SU-DHL-6 (cell line): ENCODE results near the gene ARHGAP26.

Source experiments
- H2AFZ ChIP-seq: fragments of 200-600 bp; sonication (generic); 2 replicates; pipeline ENCODE4 v1.6.1; 2014; ENCODE audit warnings: low read depth, mild to moderate bottlenecking, moderate library complexity, mixed read lengths, antibody characterized with exemption, low read length; ENCODE audit not compliant: severe bottlenecking
- H3F3A ChIP-seq: fragments of 200-600 bp; shearing (Covaris generic); 2 replicates; pipeline ENCODE4 v1.6.0; 2016; ENCODE audit warnings: antibody characterized with exemption, mild to moderate bottlenecking; ENCODE audit not compliant: insufficient read depth
- H3K27ac ChIP-seq: fragments of 200-600 bp; sonication (generic); 2 replicates; pipeline ENCODE4 v1.5.1; 2016; ENCODE audit warnings: low read depth, mild to moderate bottlenecking, low read length, moderate library complexity, mixed read lengths
- H3K27me3 ChIP-seq: fragments of 200-600 bp; sonication (generic), shearing (Covaris generic); 2 replicates; pipeline ENCODE4 v1.6.0; 2014; ENCODE audit warnings: mild to moderate bottlenecking, low read length
- H3K36me3 ChIP-seq: fragments of 200-600 bp; sonication (generic); 2 replicates; pipeline ENCODE4 v1.6.1; 2014; ENCODE audit warnings: mild to moderate bottlenecking, low read length, mixed read lengths
- H3K4me2 ChIP-seq: fragments of 300-600, 200-600 bp; shearing (Covaris generic), sonication (generic); 2 replicates; pipeline ENCODE4 v1.6.0; 2014; ENCODE audit warnings: low read length, low read depth, mild to moderate bottlenecking; ENCODE audit not compliant: poor library complexity, severe bottlenecking
- H3K4me3 ChIP-seq: fragments of 200-600 bp; sonication (generic); 2 replicates; pipeline ENCODE4 v1.5.1; 2014; ENCODE audit warnings: antibody characterized with exemption, low read length, mild to moderate bottlenecking, mixed read lengths; ENCODE audit not compliant: insufficient read depth, poor library complexity, severe bottlenecking
- H3K79me2 ChIP-seq: fragments of 200-600 bp; sonication (generic); 2 replicates; pipeline ENCODE4 v1.6.1; 2014; ENCODE audit warnings: mild to moderate bottlenecking, low read length, moderate library complexity; ENCODE audit not compliant: insufficient read depth
- H3K9ac ChIP-seq: fragments of 200-600 bp; sonication (generic); 2 replicates; pipeline ENCODE4 v1.7.0; 2014; ENCODE audit warnings: mild to moderate bottlenecking, low read length
- H3K9me2 ChIP-seq: fragments of 200-600 bp; sonication (generic); replicated peaks from 2 replicates; pipeline ENCODE4 v1.6.1; 2014; ENCODE audit warnings: low read length; ENCODE audit not compliant: insufficient read depth
- H3K9me3 ChIP-seq: fragments of 200-600 bp; sonication (generic); 2 replicates; pipeline ENCODE4 v1.6.1; 2014; ENCODE audit warnings: low read length, mixed read lengths; ENCODE audit not compliant: insufficient read depth
- H4K20me1 ChIP-seq: fragments of 200-600 bp; sonication (generic); 2 replicates; pipeline ENCODE4 v1.6.1; 2014; ENCODE audit warnings: low read depth, mild to moderate bottlenecking, antibody characterized with exemption, low read length, moderate library complexity, mixed read lengths
- CTCF ChIP-seq: fragments of 200-600 bp; sonication (generic); IDR thresholded peaks from one replicate; pipeline ENCODE4 v1.5.1; 2017; ENCODE audit warnings: antibody characterized with exemption, mild to moderate bottlenecking, low read length, moderate library complexity; ENCODE audit not compliant: insufficient read depth, poor library complexity, severe bottlenecking
- EZH2phosphoT487 ChIP-seq: fragments of 200-600 bp; sonication (generic), shearing (Covaris generic); conservative IDR thresholded peaks from 2 replicates; pipeline ENCODE4 v1.6.1; 2018; ENCODE audit warnings: mild to moderate bottlenecking, antibody characterized with exemption, low read length, moderate library complexity, mixed read lengths

The ARHGAP26 gene

GRCh38 chr5:143259254-143259605 lies 489.1 kb downstream of the ARHGAP26 start:
- Histone ChIP-seq H3K9me2 (no peaks in the 10 kb centered on the region), H3K9ac (no peak overlapping the region), H3K4me2 (no peak overlapping the region), H3K27ac (no peak overlapping the region), H3K9me3 (no peaks in the 10 kb centered on the region), H3K36me3 (no peaks in the 10 kb centered on the region), H3K4me3 (no peak overlapping the region), H2AFZ (no peak overlapping the region), H3F3A (no peaks in the 10 kb centered on the region), H4K20me1 (no peaks in the 10 kb centered on the region), H3K79me2 (no peaks in the 10 kb centered on the region), H3K27me3 (no peaks in the 10 kb centered on the region)
- TF ChIP-seq CTCF, result no peak

- Histone ChIP-seq H3K27ac (no peak overlapping the region), H3K4me3 (no peak overlapping the region)
- no peak for TF ChIP-seq EZH2phosphoT487
- no peak for TF ChIP-seq CTCF
Measured at GRCh38 chr5:143261748-143262392, 491.7 kb downstream of the ARHGAP26 start.

GRCh38 chr5:143262393-143263174 lies 492.4 kb downstream of the ARHGAP26 start:
- Histone ChIP-seq H2AFZ (no peak overlapping the region), H3K4me3 (no peak overlapping the region), H3K27ac (no peak overlapping the region), H3K4me2 (no peak overlapping the region), H3K9me3 (no peaks in the 10 kb centered on the region), H3K9me2 (no peaks in the 10 kb centered on the region), H3F3A (no peaks in the 10 kb centered on the region), H3K79me2 (no peaks in the 10 kb centered on the region), H3K27me3 (no peaks in the 10 kb centered on the region), H3K9ac (no peak overlapping the region), H3K36me3 (no peaks in the 10 kb centered on the region), H4K20me1 (no peaks in the 10 kb centered on the region)
- TF ChIP-seq EZH2phosphoT487 (no peak), CTCF (no peak)

More at GRCh38 chr5:143261748-143262392, 491.7 kb downstream of the ARHGAP26 start:
- Histone ChIP-seq H3F3A (no peaks in the 10 kb centered on the region), H3K4me2 (no peak overlapping the region), H2AFZ (no peak overlapping the region), H3K27me3 (no peaks in the 10 kb centered on the region), H3K79me2 (no peaks in the 10 kb centered on the region), H3K36me3 (no peaks in the 10 kb centered on the region), H4K20me1 (no peaks in the 10 kb centered on the region), H3K9me3 (no peaks in the 10 kb centered on the region), H3K9ac (no peak overlapping the region), H3K9me2 (no peaks in the 10 kb centered on the region)
